ENCODE results near the gene APOM.

- no peak for TF ChIP-seq CTCF (IDR thresholded peaks at IDR 0.05)
- no peak for TF ChIP-seq EP300 (IDR thresholded peaks at IDR 0.05)
Observed at GRCh38 chr6:31640612-31641011, 15.1 kb upstream of the APOM start.

Measured in sigmoid colon (tissue), 4 donors.